Progenitor cell of endocrine pancreas (in vitro differentiated cells): ENCODE results near the gene RNLS. TPM values are rescaled to one million over a fixed set of nuclear protein-coding genes. Genes with fewer than 3 reads are reported as not detected.

Experiments used
- DNase-seq: peaks from one replicate; pipeline ENCODE4 v3.0.0; 2021; ENCODE audit warnings: low spot score; ENCODE audit not compliant: unreplicated experiment
- H3K27ac Mint-ChIP-seq: 2 replicates; pipeline ENCODE4 v1.8.0; 2021; ENCODE audit warnings: mild to moderate bottlenecking, moderate library complexity, mixed read lengths
- H3K27me3 Mint-ChIP-seq: 2 replicates; pipeline ENCODE4 v1.8.0; 2021; ENCODE audit warnings: mixed read lengths
- H3K36me3 Mint-ChIP-seq: 2 replicates; pipeline ENCODE4 v1.8.0; 2022; ENCODE audit warnings: mixed read lengths; ENCODE audit not compliant: insufficient read depth
- H3K4me1 Mint-ChIP-seq: 2 replicates; pipeline ENCODE4 v1.8.0; 2021; ENCODE audit warnings: low read depth, mixed read lengths
- H3K4me3 Mint-ChIP-seq: 2 replicates; pipeline ENCODE4 v1.8.0; 2021; ENCODE audit warnings: low read depth, mild to moderate bottlenecking, moderate library complexity, mixed read lengths
- H3K9me3 Mint-ChIP-seq: 2 replicates; pipeline ENCODE4 v1.8.0; 2021; ENCODE audit warnings: low read depth, mixed read lengths
- CTCF ChIP-seq: fragments of 200-600 bp; sonication (generic); IDR thresholded peaks from one replicate; pipeline ENCODE4 v1.5.0; 2021; ENCODE audit warnings: antibody characterized with exemption, mild to moderate bottlenecking; ENCODE audit not compliant: unreplicated experiment
- total RNA-seq: library from RNA; stranded (reverse); gene quantifications from 2 replicates; pipeline ENCODE4 v1.2.1, GENCODE V29; 2021

Gene RNLS
- total RNA-seq, 1 donor from 2014 or later, result 7.5 TPM

DNA sequence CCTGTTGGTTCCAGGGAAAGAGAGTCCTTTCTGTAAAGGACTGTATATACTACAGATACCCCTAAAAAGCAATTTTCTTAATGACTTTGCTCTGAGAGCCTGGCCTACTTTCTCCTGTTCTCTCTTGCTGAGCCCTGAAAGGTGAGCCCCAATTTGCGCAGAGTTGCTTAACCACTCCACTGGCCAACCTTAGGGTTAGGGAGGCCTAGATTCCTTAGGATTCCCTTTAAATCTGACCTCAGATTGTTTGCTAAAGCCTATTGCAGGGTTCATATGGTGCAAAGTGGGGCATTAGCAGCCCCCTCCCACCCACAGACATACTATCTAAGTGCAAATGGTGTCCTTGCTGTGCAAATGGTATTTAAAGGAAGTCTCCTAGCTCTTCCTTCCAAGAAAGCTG lies 164.2 kb downstream of the RNLS start:
- Mint-ChIP-seq H3K4me1 (peaks cover 1% of the 10 kb centered on the region), H3K4me3 (no peak overlapping the region), H3K36me3 (no peaks in the 10 kb centered on the region), H3K27ac (no peak overlapping the region), H3K27me3 (no peaks in the 10 kb centered on the region), H3K9me3 (no peaks in the 10 kb centered on the region)
- DNase-seq, result no peak
- no peak for TF ChIP-seq CTCF

GRCh38 chr10:88417387-88418030 lies 165.6 kb downstream of the RNLS start:
- H3K4me1 Mint-ChIP-seq, result peaks cover 1% of the 10 kb centered on the region
- no peaks in the 10 kb centered on the region for H3K36me3 Mint-ChIP-seq
- H3K27ac Mint-ChIP-seq, result no peak overlapping the region
- H3K27me3 Mint-ChIP-seq, result no peaks in the 10 kb centered on the region
- no peaks in the 10 kb centered on the region for H3K9me3 Mint-ChIP-seq
- no peak overlapping the region for H3K4me3 Mint-ChIP-seq
- DNase-seq, result no peak
- TF ChIP-seq CTCF, result no peak

GRCh38 chr10:88416801-88417200 lies 166.3 kb downstream of the RNLS start:
- Mint-ChIP-seq H3K9me3 (no peaks in the 10 kb centered on the region), H3K27me3 (no peaks in the 10 kb centered on the region), H3K4me3 (no peak overlapping the region), H3K36me3 (no peaks in the 10 kb centered on the region), H3K27ac (no peak overlapping the region), H3K4me1 (peaks cover 1% of the 10 kb centered on the region)
- DNase-seq, result no peak
- TF ChIP-seq CTCF, result no peak

DNA sequence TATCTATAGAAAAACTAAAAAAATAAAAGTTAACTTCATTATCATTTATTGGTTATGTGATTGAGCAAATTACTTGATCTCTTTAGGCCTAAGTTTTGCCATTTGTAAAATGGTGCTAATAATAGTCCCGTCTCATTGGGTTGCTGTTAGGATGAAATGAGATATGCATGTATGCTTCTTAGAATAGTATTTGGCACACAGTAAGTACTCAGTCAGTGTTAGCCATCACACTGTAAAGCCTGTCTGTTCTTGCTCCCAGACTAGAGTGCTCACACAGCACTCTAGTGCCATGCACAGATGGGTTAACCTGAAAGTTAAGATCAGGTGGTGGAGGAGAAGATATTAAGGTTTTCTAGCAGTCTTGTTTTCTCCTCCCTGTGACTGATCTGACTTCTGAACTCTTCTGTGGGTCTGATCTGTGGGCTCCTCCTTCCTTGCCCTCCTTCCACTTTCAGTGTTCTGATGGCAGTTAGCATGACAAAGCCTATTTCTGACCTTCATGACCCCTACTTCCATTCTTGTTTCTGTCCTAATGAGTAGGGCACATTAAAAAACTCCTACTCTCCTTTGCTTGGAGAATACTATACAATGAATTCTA lies 167.5 kb downstream of the RNLS start:
- Mint-ChIP-seq H3K27me3 (no peaks in the 10 kb centered on the region), H3K27ac (no peak overlapping the region), H3K4me3 (no peak overlapping the region), H3K4me1 (peaks cover 1% of the 10 kb centered on the region), H3K36me3 (no peaks in the 10 kb centered on the region), H3K9me3 (no peaks in the 10 kb centered on the region)
- no peak for TF ChIP-seq CTCF
- DNase-seq, result no peak

- Mint-ChIP-seq H3K36me3 (no peaks in the 10 kb centered on the region), H3K4me3 (no peak overlapping the region), H3K27me3 (no peaks in the 10 kb centered on the region), H3K9me3 (no peaks in the 10 kb centered on the region), H3K27ac (no peak overlapping the region), H3K4me1 (peaks cover 1% of the 10 kb centered on the region)
- no peak for DNase-seq
- TF ChIP-seq CTCF, result no peak
These were observed 169.7 kb downstream of the RNLS start for GRCh38 chr10:88413412-88413811.
